ENCODE results near the gene WASF2.
"Not testable (repeated sequence)": the region's sequence is repeated elsewhere in the genome, so short reads cannot be mapped to it uniquely, and the experiment has no call there.

The WASF2 gene

GRCh38 chr1:27491748-27492700 is 2.1 kb upstream of the WASF2 start:
- no peak for DNase-seq

GRCh38 chr1:27489501-27489972 is 430 bp downstream of the WASF2 start:
- DNase-seq: no peak

- no peak for DNase-seq
Observed at GRCh38 chr1:27487966-27488884, 1.7 kb downstream of the WASF2 start.

- no peak for DNase-seq
Observed at GRCh38 chr1:27485363-27485762, 4.6 kb downstream of the WASF2 start.

GRCh38 chr1:27483659-27484058 is 6.3 kb downstream of the WASF2 start:
- no peak for DNase-seq

GRCh38 chr1:27481994-27482620 is 7.9 kb downstream of the WASF2 start:
- no peak for DNase-seq

- DNase-seq: no peak
Observed at GRCh38 chr1:27478098-27478497, 11.9 kb downstream of the WASF2 start.

GRCh38 chr1:27476237-27476636 is 13.7 kb downstream of the WASF2 start:
- DNase-seq: peak; percentile 48

- DNase-seq: peak; percentile 13
Observed at GRCh38 chr1:27475720-27476119, 14.2 kb downstream of the WASF2 start.

- no peak for DNase-seq
Observed at GRCh38 chr1:27473755-27474154, 16.2 kb downstream of the WASF2 start.

- DNase-seq: not testable (repeated sequence)
Observed at GRCh38 chr1:27472098-27472497, 17.9 kb downstream of the WASF2 start.

GRCh38 chr1:27471477-27471876 is 18.5 kb downstream of the WASF2 start:
- DNase-seq: no peak

- DNase-seq: no peak
Observed at GRCh38 chr1:27469334-27469733, 20.6 kb downstream of the WASF2 start.

- not testable (repeated sequence) for DNase-seq
Observed at GRCh38 chr1:27468378-27468777, 21.6 kb downstream of the WASF2 start.

- no peak for DNase-seq
Observed at GRCh38 chr1:27464926-27465647, 24.9 kb downstream of the WASF2 start.

GRCh38 chr1:27463916-27464315 is 26.1 kb downstream of the WASF2 start:
- DNase-seq: not testable (repeated sequence)

GRCh38 chr1:27458521-27458920 is 31.4 kb downstream of the WASF2 start:
- peak; percentile 15 for DNase-seq

GRCh38 chr1:27455139-27455811 is 34.7 kb downstream of the WASF2 start:
- peak; percentile 53 for DNase-seq

- no peak for DNase-seq
Observed at GRCh38 chr1:27454610-27455009, 35.4 kb downstream of the WASF2 start.

- DNase-seq: no peak
Observed at GRCh38 chr1:27451343-27451742, 38.6 kb downstream of the WASF2 start.

- DNase-seq: no peak
Observed at GRCh38 chr1:27448982-27449381, 41.0 kb downstream of the WASF2 start.

GRCh38 chr1:27447883-27448282 is 42.1 kb downstream of the WASF2 start:
- DNase-seq: no peak
